ENCODE measurements around the gene OR52E5.

DNA sequence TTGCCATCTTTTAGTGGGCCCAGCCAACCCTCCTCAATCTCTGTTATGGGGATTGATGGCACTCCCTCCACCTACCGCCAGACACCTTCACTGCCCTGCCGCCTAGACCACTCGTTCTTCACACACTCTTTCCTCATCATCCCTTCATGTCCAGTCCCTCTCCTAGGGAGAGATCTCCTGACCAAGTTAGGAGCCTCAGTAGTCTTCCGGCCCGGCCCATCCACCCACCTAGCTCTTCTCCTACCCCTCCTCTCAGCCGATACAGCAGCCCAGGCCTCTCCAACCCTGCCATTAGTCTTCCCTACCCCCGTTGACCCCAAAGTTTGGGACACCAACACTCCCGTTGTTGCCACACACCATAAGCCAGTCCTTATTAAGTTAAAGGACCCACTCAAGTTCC is 38.1 kb downstream of the OR52E5 start:
- TF ChIP-seq, protein P1, sequence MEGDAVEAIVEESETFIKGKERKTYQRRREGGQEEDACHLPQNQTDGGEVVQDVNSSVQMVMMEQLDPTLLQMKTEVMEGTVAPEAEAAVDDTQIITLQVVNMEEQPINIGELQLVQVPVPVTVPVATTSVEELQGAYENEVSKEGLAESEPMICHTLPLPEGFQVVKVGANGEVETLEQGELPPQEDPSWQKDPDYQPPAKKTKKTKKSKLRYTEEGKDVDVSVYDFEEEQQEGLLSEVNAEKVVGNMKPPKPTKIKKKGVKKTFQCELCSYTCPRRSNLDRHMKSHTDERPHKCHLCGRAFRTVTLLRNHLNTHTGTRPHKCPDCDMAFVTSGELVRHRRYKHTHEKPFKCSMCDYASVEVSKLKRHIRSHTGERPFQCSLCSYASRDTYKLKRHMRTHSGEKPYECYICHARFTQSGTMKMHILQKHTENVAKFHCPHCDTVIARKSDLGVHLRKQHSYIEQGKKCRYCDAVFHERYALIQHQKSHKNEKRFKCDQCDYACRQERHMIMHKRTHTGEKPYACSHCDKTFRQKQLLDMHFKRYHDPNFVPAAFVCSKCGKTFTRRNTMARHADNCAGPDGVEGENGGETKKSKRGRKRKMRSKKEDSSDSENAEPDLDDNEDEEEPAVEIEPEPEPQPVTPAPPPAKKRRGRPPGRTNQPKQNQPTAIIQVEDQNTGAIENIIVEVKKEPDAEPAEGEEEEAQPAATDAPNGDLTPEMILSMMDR (IDR thresholded peaks at IDR 0.05; ENCODE audit: borderline replicate concordance, extremely low read depth, low read length, poor library complexity, severe bottlenecking), result no peak
- TF ChIP-seq EZH2 (IDR thresholded peaks at IDR 0.05; ENCODE audit: borderline replicate concordance, low read depth, low read length, severe bottlenecking), result no peak

Measured in DND-41 (cell line).